ENCODE results near the gene HEXIM1.

HEXIM1 gene

DNA sequence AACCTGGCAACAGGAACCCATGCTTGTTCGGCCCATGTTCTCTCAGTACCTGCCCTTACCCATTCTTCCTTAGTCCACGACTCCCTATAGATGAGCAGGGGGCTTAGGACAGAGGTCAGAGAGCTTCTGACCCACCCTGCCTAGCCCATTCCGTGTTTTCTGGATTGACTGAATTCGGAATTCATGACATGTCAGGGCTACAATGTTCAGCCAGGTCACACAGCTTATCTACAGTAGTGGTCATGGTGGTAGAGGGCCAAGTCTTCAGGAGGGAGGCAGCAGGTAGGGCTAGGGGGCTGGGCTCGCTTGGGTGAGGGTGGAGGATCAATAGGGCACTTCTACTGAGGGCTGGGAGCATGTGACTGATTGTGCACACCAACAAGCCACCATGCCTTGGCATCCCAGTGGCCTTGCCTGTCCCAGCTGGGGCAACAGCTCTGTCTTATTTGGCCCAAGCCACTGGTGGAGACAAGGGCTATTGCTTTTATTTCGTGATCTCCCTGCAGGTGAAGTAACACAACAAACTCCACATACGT is 16.5 kb downstream of the HEXIM1 start:
- Mint-ChIP-seq H3K27ac (no peak overlapping the region), H3K9me3 (no peaks in the 10 kb centered on the region), H3K4me1 (peaks cover 23% of the 10 kb centered on the region), H3K36me3 (peaks cover 15% of the 10 kb centered on the region), H3K4me3 (no peak overlapping the region)
- ATAC-seq (no peak), DNase-seq (ENCODE audit: low spot score in 2 of 2) (no peak)

DNA sequence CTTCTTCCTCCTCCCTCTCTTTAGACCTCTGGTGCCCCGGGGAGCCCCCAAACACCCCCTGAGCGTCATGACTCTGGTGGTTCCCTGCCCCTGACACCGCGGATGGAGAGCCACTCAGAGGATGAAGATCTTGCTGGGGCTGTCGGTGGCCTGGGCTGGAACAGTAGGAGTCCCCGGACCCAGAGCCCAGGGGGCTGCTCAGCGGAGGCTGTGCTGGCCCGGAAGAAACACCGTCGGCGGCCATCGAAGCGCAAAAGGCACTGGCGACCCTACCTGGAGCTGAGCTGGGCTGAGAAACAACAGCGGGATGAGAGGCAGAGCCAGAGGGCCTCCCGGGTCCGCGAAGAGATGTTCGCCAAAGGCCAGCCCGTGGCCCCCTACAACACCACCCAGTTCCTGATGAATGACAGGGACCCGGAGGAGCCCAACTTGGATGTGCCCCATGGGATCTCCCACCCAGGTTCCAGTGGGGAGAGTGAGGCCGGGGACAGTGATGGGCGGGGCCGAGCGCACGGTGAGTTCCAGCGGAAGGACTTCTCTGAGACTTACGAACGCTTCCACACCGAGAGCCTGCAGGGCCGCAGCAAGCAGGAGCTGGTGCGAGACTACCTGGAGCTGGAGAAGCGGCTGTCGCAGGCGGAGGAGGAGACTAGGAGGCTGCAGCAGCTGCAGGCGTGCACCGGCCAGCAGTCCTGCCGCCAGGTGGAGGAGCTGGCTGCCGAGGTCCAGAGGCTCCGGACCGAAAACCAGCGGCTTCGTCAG is 20.9 kb downstream of the HEXIM1 start:
- DNase-seq (ENCODE audit: low spot score in 2 of 2) (no peak), ATAC-seq (no peak)
- H3K36me3 Mint-ChIP-seq, result peaks cover 6% of the 10 kb centered on the region
- peaks cover 32% of the 10 kb centered on the region for H3K4me1 Mint-ChIP-seq
- peak overlapping the region; percentile 12 for H3K27ac Mint-ChIP-seq
- no peak overlapping the region for H3K4me3 Mint-ChIP-seq
- H3K9me3 Mint-ChIP-seq, result no peaks in the 10 kb centered on the region

DNA sequence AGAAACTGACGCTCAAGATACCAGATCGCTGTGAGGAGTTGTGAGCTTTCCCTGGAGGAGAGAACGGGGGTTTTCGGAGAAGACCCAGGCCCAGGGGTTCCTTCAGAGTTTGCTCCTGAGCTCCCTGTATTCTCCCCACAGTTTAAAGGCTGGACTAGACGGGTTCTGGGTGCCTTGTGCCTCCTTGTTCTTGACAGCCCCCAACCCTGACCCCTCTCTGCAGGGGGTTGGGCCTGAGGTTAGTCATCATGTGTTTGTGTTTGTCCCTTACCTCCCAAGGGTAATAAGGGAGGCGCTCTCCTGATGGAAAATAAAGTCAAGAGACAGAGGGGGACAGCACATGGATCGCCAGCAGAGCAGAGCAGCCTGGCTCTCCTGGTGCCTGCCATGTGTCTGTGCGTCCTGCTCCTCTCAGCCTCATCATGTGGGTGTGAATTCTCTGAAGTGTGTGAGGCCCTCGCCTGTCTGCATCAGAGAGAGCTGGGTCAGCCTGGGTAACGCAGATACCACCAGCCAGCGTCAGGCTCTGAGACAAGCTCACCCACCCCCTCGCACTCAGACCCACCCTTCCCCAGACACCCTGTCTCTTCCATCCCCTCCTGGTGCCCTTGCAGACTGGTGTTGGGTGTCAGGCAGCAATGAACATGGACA is 22.1 kb downstream of the HEXIM1 start:
- no peaks in the 10 kb centered on the region for H3K9me3 Mint-ChIP-seq
- DNase-seq (ENCODE audit: low spot score in 2 of 2) (no peak), ATAC-seq (peak; percentile 66)
- peaks cover 24% of the 10 kb centered on the region for H3K4me1 Mint-ChIP-seq
- H3K4me3 Mint-ChIP-seq, result peak overlapping the region; percentile 48
- peaks cover 6% of the 10 kb centered on the region for H3K36me3 Mint-ChIP-seq
- H3K27ac Mint-ChIP-seq, result peak overlapping the region; percentile 96

DNA sequence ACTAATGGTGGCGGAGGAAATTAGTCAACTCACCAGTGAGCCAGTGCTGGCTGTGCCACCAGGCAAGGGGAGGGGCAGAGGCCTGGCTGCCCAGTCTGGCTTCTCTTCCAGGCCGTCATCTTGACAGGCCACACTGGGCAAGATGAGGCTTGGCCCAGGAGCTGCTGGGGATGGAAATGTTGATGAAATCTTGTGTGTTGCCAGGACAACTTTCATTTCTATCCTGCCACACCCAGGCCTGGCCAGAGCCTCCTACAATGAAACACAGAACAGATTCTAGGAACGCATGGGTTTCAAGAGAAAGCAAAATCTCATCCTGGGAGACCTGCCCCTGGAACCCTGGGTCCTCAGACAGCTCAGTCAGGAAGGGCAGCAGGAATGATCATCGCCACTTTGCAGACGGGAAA is 22.7 kb downstream of the HEXIM1 start:
- H3K27ac Mint-ChIP-seq, result peak overlapping the region; percentile 96
- ATAC-seq (peak; percentile 63), DNase-seq (ENCODE audit: low spot score in 2 of 2) (no peak)
- peaks cover 23% of the 10 kb centered on the region for H3K4me1 Mint-ChIP-seq
- H3K4me3 Mint-ChIP-seq, result peak overlapping the region; percentile 48
- H3K36me3 Mint-ChIP-seq, result peaks cover 6% of the 10 kb centered on the region
- no peaks in the 10 kb centered on the region for H3K9me3 Mint-ChIP-seq

GRCh38 chr17:45171338-45172231 is 23.3 kb downstream of the HEXIM1 start:
- Mint-ChIP-seq H3K27ac (peak overlapping the region; percentile 96), H3K9me3 (no peaks in the 10 kb centered on the region), H3K4me1 (peaks cover 23% of the 10 kb centered on the region), H3K36me3 (peaks cover 6% of the 10 kb centered on the region), H3K4me3 (peak overlapping the region; percentile 62)
- ATAC-seq, result no peak
- DNase-seq (ENCODE audit: low spot score in 2 of 2), result no peak

- H3K4me3 Mint-ChIP-seq, result peak overlapping the region; percentile 62
- peak overlapping the region; percentile 96 for H3K27ac Mint-ChIP-seq
- peaks cover 23% of the 10 kb centered on the region for H3K4me1 Mint-ChIP-seq
- no peaks in the 10 kb centered on the region for H3K9me3 Mint-ChIP-seq
- H3K36me3 Mint-ChIP-seq, result peaks cover 6% of the 10 kb centered on the region
- DNase-seq (ENCODE audit: low spot score in 2 of 2) (no peak), ATAC-seq (no peak)
Observed at GRCh38 chr17:45172232-45172540, 23.9 kb downstream of the HEXIM1 start.

DNA sequence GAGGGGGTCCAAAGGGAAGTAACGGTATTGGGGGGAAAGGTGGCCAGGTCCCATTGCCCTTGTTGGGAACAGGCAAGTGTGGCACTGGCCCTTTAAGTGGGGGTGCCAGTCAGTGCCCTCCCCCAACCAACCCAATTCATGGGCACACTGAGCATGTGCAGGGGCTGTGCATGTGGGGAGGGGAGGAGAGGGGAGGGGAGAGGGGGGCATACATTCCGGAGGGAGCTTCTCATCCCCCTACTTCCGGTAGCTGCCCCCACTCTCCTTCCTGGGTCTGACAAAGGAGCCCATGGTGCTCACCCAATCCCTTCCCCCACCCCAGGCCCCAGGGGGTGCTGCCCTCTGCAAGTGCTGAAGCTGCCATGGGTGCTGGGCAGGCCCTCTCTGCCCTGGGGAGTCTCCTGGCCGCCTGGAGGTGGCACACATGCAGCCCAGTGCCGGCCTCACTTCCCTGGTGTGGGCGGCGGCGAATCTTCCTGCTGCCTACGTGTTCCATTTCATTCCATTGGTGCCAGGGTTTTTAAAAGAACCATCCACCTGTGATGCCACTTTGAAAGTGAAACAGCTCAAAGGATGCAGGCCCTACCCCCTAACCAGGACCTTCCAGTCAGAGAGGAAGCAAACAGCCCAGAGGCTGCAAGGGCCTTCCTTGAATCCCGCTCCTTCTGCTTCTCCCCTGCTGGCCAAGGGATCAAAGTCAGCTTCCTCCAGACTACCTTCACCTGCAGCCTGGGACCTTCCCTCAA is 24.4 kb downstream of the HEXIM1 start:
- Mint-ChIP-seq H3K9me3 (no peaks in the 10 kb centered on the region), H3K27ac (peak overlapping the region; percentile 96), H3K4me1 (peaks cover 23% of the 10 kb centered on the region), H3K4me3 (peak overlapping the region; percentile 62), H3K36me3 (peaks cover 6% of the 10 kb centered on the region)
- ATAC-seq (peak; percentile 63), DNase-seq (ENCODE audit: low spot score in 2 of 2) (peak; percentile 24 to 68)

DNA sequence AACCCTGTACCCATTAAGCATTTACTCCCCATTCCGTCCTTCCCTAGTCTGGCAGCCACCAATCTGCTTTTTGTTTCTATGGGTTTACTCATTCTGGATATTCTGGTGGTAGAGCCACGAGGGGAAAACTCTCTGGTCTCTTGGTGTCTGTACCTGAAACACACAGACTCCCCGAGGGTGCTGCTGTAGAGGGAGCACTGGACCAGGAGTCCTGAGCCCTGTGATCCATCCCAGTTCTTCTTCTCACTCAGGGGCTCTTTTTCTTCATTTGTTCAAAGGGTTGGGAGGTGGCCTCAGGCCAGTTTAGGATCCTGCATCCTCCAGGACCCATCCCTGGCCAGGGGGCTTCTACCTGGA is 27.5 kb downstream of the HEXIM1 start:
- H3K9me3 Mint-ChIP-seq, result no peaks in the 10 kb centered on the region
- H3K4me3 Mint-ChIP-seq, result no peak overlapping the region
- peaks cover 17% of the 10 kb centered on the region for H3K4me1 Mint-ChIP-seq
- H3K36me3 Mint-ChIP-seq, result peaks cover 6% of the 10 kb centered on the region
- DNase-seq (ENCODE audit: low spot score in 2 of 2) (no peak), ATAC-seq (no peak)
- H3K27ac Mint-ChIP-seq, result peak overlapping the region; percentile 44

- Mint-ChIP-seq H3K27ac (no peak overlapping the region), H3K9me3 (no peaks in the 10 kb centered on the region), H3K4me1 (peaks cover 9% of the 10 kb centered on the region), H3K4me3 (no peak overlapping the region), H3K36me3 (peaks cover 6% of the 10 kb centered on the region)
- no peak for DNase-seq (ENCODE audit: low spot score in 2 of 2)
- no peak for ATAC-seq
Observed at GRCh38 chr17:45177563-45177962, 29.3 kb downstream of the HEXIM1 start.

DNA sequence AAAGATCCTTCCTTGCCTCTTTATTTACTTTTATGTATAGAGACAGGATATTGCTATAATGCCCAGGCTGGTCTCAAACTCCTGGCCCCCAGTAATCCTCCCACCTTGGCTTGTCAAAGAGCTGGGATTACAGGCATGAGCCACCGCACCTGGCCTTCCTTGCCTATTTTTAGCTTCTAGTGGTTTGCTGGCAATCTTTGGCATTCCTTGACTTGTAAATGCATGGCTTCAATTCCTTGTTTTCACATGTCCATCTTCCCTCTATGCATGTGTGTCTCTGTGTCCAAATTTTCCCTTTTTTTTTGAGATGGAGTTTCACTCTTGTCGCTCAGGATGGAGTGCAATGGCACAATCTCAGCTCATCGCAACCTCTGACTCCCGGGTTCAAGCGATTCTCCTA is 35.9 kb downstream of the HEXIM1 start:
- H3K9me3 Mint-ChIP-seq, result no peaks in the 10 kb centered on the region
- H3K4me1 Mint-ChIP-seq, result no peaks in the 10 kb centered on the region
- no peak overlapping the region for H3K27ac Mint-ChIP-seq
- DNase-seq (ENCODE audit: low spot score in 2 of 2), result no peak
- H3K4me3 Mint-ChIP-seq, result no peak overlapping the region
- no peaks in the 10 kb centered on the region for H3K36me3 Mint-ChIP-seq
- no peak for ATAC-seq

GRCh38 chr17:45186801-45187354 is 38.6 kb downstream of the HEXIM1 start:
- Mint-ChIP-seq H3K4me3 (no peak overlapping the region), H3K36me3 (no peaks in the 10 kb centered on the region), H3K27ac (no peak overlapping the region), H3K9me3 (no peaks in the 10 kb centered on the region), H3K4me1 (no peaks in the 10 kb centered on the region)
- no peak for ATAC-seq
- no peak for DNase-seq (ENCODE audit: low spot score in 2 of 2)

GRCh38 chr17:45189009-45189408 is 40.7 kb downstream of the HEXIM1 start:
- DNase-seq (ENCODE audit: low spot score in 2 of 2) (no peak), ATAC-seq (no peak)
- Mint-ChIP-seq H3K4me1 (no peaks in the 10 kb centered on the region), H3K9me3 (no peaks in the 10 kb centered on the region), H3K27ac (no peak overlapping the region), H3K36me3 (no peaks in the 10 kb centered on the region), H3K4me3 (no peak overlapping the region)

DNA sequence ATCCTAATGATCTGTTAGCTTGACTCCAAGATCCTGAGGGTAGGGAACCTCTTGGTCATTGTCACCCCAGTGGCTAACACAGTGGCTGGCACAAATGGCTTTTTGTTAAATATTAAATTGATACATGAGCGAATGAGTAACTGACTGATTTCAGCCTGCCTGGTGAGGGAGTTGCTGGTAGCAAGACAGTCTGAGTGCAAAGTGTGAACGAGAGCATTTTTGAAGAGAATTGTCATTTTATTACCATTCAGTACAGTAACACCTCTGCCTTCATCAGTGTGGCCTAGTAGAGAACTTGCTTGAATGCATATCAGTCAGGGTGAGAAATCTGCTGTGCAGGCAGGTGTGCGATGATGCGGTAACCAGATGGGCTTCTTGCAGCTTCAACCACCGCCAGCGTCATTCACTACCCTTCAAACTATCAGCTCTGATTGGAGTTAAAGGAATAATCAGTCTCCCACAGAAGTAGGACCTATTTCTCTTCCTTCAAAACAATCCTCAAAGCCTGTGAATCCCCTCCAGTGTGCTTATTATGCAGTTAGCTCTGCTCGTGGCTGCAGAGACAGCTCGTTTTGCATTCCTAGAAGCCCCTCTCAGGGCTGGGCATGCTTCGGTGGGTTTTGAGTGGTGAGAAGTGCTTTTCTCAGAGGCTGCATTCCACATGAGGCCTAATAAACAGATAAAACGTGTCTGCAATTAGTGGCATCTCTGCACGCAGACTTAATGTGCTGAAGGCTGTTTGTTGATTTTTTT is 42.4 kb downstream of the HEXIM1 start:
- Mint-ChIP-seq H3K4me3 (no peak overlapping the region), H3K27ac (no peak overlapping the region), H3K9me3 (no peaks in the 10 kb centered on the region), H3K4me1 (no peaks in the 10 kb centered on the region), H3K36me3 (no peaks in the 10 kb centered on the region)
- DNase-seq (ENCODE audit: low spot score in 2 of 2) (no peak), ATAC-seq (no peak)

DNA sequence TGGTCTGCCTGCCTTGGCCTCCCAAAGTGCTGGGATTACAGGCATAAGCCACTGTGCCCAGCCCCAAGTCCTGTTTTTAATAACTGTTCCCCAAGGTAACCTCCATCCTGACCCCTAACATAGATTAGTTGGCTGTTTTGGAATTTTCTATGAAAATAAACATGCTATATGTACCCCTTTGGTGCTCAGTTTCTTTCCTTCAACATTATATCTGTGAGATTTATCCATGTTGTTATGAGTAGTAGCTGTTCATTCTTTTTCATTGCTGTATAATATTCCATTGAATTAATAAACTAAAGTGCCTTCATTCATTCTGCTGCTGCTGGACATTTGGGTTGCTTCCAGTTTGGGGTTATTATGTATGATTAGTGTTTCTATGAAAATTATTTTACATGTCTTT is 47.1 kb downstream of the HEXIM1 start:
- Mint-ChIP-seq H3K4me3 (no peak overlapping the region), H3K27ac (no peak overlapping the region), H3K9me3 (no peaks in the 10 kb centered on the region), H3K4me1 (no peaks in the 10 kb centered on the region), H3K36me3 (no peaks in the 10 kb centered on the region)
- DNase-seq (ENCODE audit: low spot score in 2 of 2) (no peak), ATAC-seq (no peak)
